ENCODE results near the gene CCDC102A. TPM values are rescaled to one million over a fixed set of nuclear protein-coding genes. Genes with fewer than 3 reads are reported as not detected.
"Not testable (repeated sequence)": the region's sequence is repeated elsewhere in the genome, so short reads cannot be mapped to it uniquely, and the experiment has no call there.

Gene CCDC102A
- total RNA-seq, 6 donors from 2014 or later: 8.2 to 41.9 (median 16.5) TPM

GRCh38 chr16:57570301-57571070, 34.1 kb upstream of the CCDC102A start:
- ATAC-seq (ENCODE audit: low FRiP score in 2 of 2) (no peak), DNase-seq (peak in 1 of 2 donors; percentile 48)
- Histone ChIP-seq H3K4me1 (no peaks in the 10 kb centered on the region), H3K9me3 (no peaks in the 10 kb centered on the region), H3K27ac (no peak overlapping the region), H3K27me3 (no peaks in the 10 kb centered on the region), H3K36me3 (no peaks in the 10 kb centered on the region), H3K4me3 (no peak overlapping the region)
- TF ChIP-seq EP300 (IDR thresholded peaks at IDR 0.05) (no peak), CTCF (IDR thresholded peaks at IDR 0.05) (no peak), POLR2AphosphoS5 (IDR thresholded peaks at IDR 0.05) (no peak), POLR2A (IDR thresholded peaks at IDR 0.05) (no peak)
- WGBS, 2 donors: 87 to 94% methylated on average over 16 of the region's 16 CpGs

GRCh38 chr16:57569306-57569946, 33.1 kb upstream of the CCDC102A start:
- WGBS, 2 donors: 86 to 87% methylated on average over 7 of the region's 7 CpGs
- H3K9me3 ChIP-seq: no peaks in the 10 kb centered on the region
- H3K36me3 ChIP-seq: no peaks in the 10 kb centered on the region
- ATAC-seq (ENCODE audit: low FRiP score in 2 of 2): no peak
- DNase-seq: no peak
- TF ChIP-seq POLR2AphosphoS5 (IDR thresholded peaks at IDR 0.05) (no peak), EP300 (IDR thresholded peaks at IDR 0.05) (no peak), POLR2A (IDR thresholded peaks at IDR 0.05) (no peak), CTCF (IDR thresholded peaks at IDR 0.05) (no peak)
- H3K27ac ChIP-seq: no peak overlapping the region
- H3K4me1 ChIP-seq: no peaks in the 10 kb centered on the region
- H3K27me3 ChIP-seq: no peaks in the 10 kb centered on the region
- no peak overlapping the region for H3K4me3 ChIP-seq

GRCh38 chr16:57568772-57569171, 32.4 kb upstream of the CCDC102A start:
- DNase-seq; H3K27ac ChIP-seq; H3K9me3 ChIP-seq; ATAC-seq (ENCODE audit: low FRiP score in 2 of 2); H3K4me3 ChIP-seq; H3K4me1 ChIP-seq; H3K27me3 ChIP-seq; H3K36me3 ChIP-seq: not testable (repeated sequence)
- WGBS, 2 donors: 93 to 94% methylated on average over 5 of the region's 5 CpGs

- H3K36me3 ChIP-seq: no peaks in the 10 kb centered on the region
- 94% methylated on average over 5 of the region's 5 CpGs for WGBS, 2 donors
These were observed 31.9 kb upstream of the CCDC102A start for GRCh38 chr16:57568173-57568678.

More at GRCh38 chr16:57568173-57568678, 31.9 kb upstream of the CCDC102A start:
- TF ChIP-seq CTCF (IDR thresholded peaks at IDR 0.05): no peak
- no peak for TF ChIP-seq POLR2A (IDR thresholded peaks at IDR 0.05)
- no peak for TF ChIP-seq EP300 (IDR thresholded peaks at IDR 0.05)
- TF ChIP-seq POLR2AphosphoS5 (IDR thresholded peaks at IDR 0.05): no peak
- Histone ChIP-seq H3K27me3 (no peaks in the 10 kb centered on the region), H3K4me1 (no peaks in the 10 kb centered on the region), H3K27ac (no peak overlapping the region), H3K4me3 (no peak overlapping the region), H3K9me3 (no peaks in the 10 kb centered on the region)
- DNase-seq (no peak), ATAC-seq (ENCODE audit: low FRiP score in 2 of 2) (no peak)

All from upper lobe of left lung (tissue), 6 donors.